ENCODE measurements around the gene RAB3C. TPM values are rescaled to one million over a fixed set of nuclear protein-coding genes. Genes with fewer than 3 reads are reported as not detected.

RAB3C gene
- total and polyA plus RNA-seq, 9 donors, result 0.11 to 17.2 (median 2.7) TPM

GRCh38 chr5:58724992-58725391 is 142.1 kb downstream of the RAB3C start:
- Histone ChIP-seq H3K4me3 (no peak overlapping the region), H3K9me3 (no peaks in the 10 kb centered on the region), H3K27ac (no peak overlapping the region), H3K36me3 (no peaks in the 10 kb centered on the region), H3K4me1 (ENCODE audit: insufficient read depth) (no peaks in the 10 kb centered on the region), H3K27me3 (no peaks in the 10 kb centered on the region)
- 95 to 98% (median 98%) methylated on average over 2 of the region's 2 CpGs for WGBS, 3 donors
- intact Hi-C loops (cut with DNase I), result no loop called here
- no peak for DNase-seq
- no peak for TF ChIP-seq POLR2A (IDR thresholded peaks at IDR 0.05)
- TF ChIP-seq CTCF (IDR thresholded peaks at IDR 0.05), result no peak
- TF ChIP-seq EP300 (IDR thresholded peaks at IDR 0.05), result no peak

- Histone ChIP-seq H3K27me3 (no peaks in the 10 kb centered on the region), H3K4me3 (no peak overlapping the region), H3K27ac (no peak overlapping the region), H3K9me3 (no peaks in the 10 kb centered on the region), H3K4me1 (ENCODE audit: insufficient read depth) (no peaks in the 10 kb centered on the region), H3K36me3 (no peaks in the 10 kb centered on the region)
- WGBS, 3 donors, result 81 to 98% (median 97%) methylated on average over 1 of the region's 1 CpG
- TF ChIP-seq POLR2A (IDR thresholded peaks at IDR 0.05) (no peak), EP300 (IDR thresholded peaks at IDR 0.05) (no peak), CTCF (IDR thresholded peaks at IDR 0.05) (no peak)
- intact Hi-C loops (cut with DNase I), result no loop called here
- no peak for DNase-seq
Observed at GRCh38 chr5:58731641-58732040, 148.8 kb downstream of the RAB3C start.

GRCh38 chr5:58735637-58736036 is 152.8 kb downstream of the RAB3C start:
- no peaks in the 10 kb centered on the region for H3K9me3 ChIP-seq
- H3K27me3 ChIP-seq, result no peaks in the 10 kb centered on the region
- TF ChIP-seq CTCF (IDR thresholded peaks at IDR 0.05) (no peak), EP300 (IDR thresholded peaks at IDR 0.05) (no peak), POLR2A (IDR thresholded peaks at IDR 0.05) (no peak)
- no peak for DNase-seq
- no peaks in the 10 kb centered on the region for H3K4me1 ChIP-seq (ENCODE audit: insufficient read depth)
- no peaks in the 10 kb centered on the region for H3K36me3 ChIP-seq
- WGBS, 3 donors, result 54 to 73% (median 54%) methylated on average over 1 of the region's 1 CpG
- intact Hi-C loops (cut with DNase I), result no loop called here
- no peak overlapping the region for H3K4me3 ChIP-seq
- no peak overlapping the region for H3K27ac ChIP-seq

GRCh38 chr5:58736214-58736613 is 153.3 kb downstream of the RAB3C start:
- Histone ChIP-seq H3K4me1 (ENCODE audit: insufficient read depth) (no peaks in the 10 kb centered on the region), H3K4me3 (no peak overlapping the region), H3K36me3 (no peaks in the 10 kb centered on the region), H3K27me3 (no peaks in the 10 kb centered on the region), H3K9me3 (no peaks in the 10 kb centered on the region), H3K27ac (no peak overlapping the region)
- TF ChIP-seq POLR2A (IDR thresholded peaks at IDR 0.05) (no peak), EP300 (IDR thresholded peaks at IDR 0.05) (no peak), CTCF (IDR thresholded peaks at IDR 0.05) (no peak)
- intact Hi-C loops (cut with DNase I), result no loop called here
- 91 to 95% (median 95%) methylated on average over 5 of the region's 5 CpGs for WGBS, 3 donors
- DNase-seq, result no peak

- Histone ChIP-seq H3K4me3 (no peak overlapping the region), H3K9me3 (no peaks in the 10 kb centered on the region), H3K36me3 (no peaks in the 10 kb centered on the region), H3K27ac (no peak overlapping the region), H3K4me1 (ENCODE audit: insufficient read depth) (no peaks in the 10 kb centered on the region), H3K27me3 (no peaks in the 10 kb centered on the region)
- TF ChIP-seq EP300 (IDR thresholded peaks at IDR 0.05) (no peak), CTCF (IDR thresholded peaks at IDR 0.05) (no peak), POLR2A (IDR thresholded peaks at IDR 0.05) (no peak)
- intact Hi-C loops (cut with DNase I), result no loop called here
- DNase-seq, result no peak
Observed at GRCh38 chr5:58737671-58738070, 154.8 kb downstream of the RAB3C start.
